Measurements from ENCODE around the gene CARNS1.

CARNS1 gene

DNA sequence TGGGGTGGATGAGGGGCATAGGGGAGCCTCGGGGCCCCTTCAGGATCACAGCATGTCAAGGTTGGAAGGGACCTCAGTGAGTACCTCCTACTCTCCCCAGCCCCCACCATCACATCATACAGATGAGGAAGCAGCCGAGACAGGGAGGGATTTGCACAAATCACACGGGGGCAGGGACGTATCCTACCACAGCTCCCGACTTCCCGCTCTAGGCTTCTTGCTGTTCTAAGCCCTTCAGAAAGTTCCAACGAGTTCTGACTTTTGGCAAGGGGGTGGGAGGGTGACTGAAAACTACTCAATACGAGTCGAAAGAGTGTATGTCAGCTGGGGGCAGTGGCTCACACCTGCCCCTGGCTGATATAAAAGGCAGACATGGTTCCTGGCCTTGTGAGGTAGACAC, 28.4 kb upstream of the CARNS1 start:
- Mint-ChIP-seq H3K27me3 (no peaks in the 10 kb centered on the region), H3K4me1 (peaks cover 30% of the 10 kb centered on the region), H3K27ac (no peak overlapping the region), H3K4me3 (no peak overlapping the region), H3K9me3 (no peaks in the 10 kb centered on the region), H3K36me3 (no peaks in the 10 kb centered on the region)
- ATAC-seq, result no peak

DNA sequence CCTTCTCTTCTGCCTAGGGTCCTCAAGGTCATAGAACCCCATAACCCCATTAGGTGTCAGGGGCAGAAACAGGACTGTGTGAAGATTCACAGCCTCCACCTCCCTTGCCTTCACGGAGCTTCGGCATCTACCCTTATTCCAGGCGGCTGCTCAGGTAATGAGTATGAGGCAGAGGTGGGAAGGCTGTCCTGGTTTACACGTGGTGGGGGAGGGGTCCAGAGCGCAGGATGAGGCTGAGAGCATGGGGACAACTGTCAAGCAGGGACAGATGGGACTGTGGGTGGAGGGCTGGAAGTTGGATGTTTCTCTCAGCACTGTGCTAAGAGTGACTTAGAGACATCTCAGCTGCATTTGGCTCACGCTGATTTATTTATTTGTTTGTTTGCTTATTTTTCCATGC, 28.0 kb upstream of the CARNS1 start:
- no peaks in the 10 kb centered on the region for H3K9me3 Mint-ChIP-seq
- H3K4me3 Mint-ChIP-seq, result no peak overlapping the region
- H3K27ac Mint-ChIP-seq, result no peak overlapping the region
- no peak for ATAC-seq
- H3K27me3 Mint-ChIP-seq, result no peaks in the 10 kb centered on the region
- H3K36me3 Mint-ChIP-seq, result no peaks in the 10 kb centered on the region
- peaks cover 30% of the 10 kb centered on the region for H3K4me1 Mint-ChIP-seq

DNA sequence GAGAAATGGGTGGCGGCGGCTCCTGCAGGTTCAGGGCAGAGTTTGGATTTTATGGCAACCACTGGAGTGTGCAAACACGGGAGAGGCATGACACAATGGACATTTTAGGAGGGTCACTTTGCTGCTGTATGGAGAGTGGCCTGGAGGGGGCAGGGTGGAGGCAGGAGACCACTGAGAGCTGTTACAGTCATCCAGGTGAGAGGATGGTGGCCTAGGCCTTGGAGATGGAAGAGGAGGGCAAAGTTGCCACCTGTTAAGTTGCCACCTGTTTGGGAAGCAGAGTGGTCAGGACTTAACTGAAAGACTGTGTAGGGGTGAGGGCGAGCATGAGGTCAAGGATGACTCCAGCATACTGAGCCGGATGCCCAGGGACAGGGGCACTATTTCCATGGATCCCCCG, 26.0 kb upstream of the CARNS1 start:
- Mint-ChIP-seq H3K4me3 (peak overlapping the region; percentile 37), H3K9me3 (no peaks in the 10 kb centered on the region), H3K4me1 (peaks cover 45% of the 10 kb centered on the region), H3K27me3 (no peaks in the 10 kb centered on the region), H3K27ac (peak overlapping the region; percentile 17), H3K36me3 (peaks cover 7% of the 10 kb centered on the region)
- ATAC-seq, result no peak

DNA sequence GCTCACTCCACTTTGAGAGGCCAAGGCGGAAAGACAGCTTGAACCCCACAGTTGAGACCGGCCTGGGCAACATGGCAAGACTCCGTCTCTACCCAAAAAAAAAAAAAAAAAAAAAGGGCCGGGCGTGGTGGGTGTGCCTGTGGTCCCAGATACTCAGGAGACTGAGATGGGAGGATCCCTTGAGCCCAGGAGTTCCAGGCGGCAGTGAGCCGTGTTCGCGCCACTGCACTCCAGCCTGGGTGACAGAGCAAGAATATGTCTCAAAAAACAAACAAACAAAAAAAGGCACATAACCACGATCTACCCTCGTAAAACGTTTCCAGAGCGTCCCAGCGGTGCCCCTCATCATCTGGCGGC, 24.6 kb upstream of the CARNS1 start:
- H3K27me3 Mint-ChIP-seq, result no peaks in the 10 kb centered on the region
- peaks cover 8% of the 10 kb centered on the region for H3K36me3 Mint-ChIP-seq
- H3K27ac Mint-ChIP-seq, result peak overlapping the region; percentile 85
- peaks cover 45% of the 10 kb centered on the region for H3K4me1 Mint-ChIP-seq
- ATAC-seq, result no peak
- no peaks in the 10 kb centered on the region for H3K9me3 Mint-ChIP-seq
- peak overlapping the region; percentile 92 for H3K4me3 Mint-ChIP-seq

DNA sequence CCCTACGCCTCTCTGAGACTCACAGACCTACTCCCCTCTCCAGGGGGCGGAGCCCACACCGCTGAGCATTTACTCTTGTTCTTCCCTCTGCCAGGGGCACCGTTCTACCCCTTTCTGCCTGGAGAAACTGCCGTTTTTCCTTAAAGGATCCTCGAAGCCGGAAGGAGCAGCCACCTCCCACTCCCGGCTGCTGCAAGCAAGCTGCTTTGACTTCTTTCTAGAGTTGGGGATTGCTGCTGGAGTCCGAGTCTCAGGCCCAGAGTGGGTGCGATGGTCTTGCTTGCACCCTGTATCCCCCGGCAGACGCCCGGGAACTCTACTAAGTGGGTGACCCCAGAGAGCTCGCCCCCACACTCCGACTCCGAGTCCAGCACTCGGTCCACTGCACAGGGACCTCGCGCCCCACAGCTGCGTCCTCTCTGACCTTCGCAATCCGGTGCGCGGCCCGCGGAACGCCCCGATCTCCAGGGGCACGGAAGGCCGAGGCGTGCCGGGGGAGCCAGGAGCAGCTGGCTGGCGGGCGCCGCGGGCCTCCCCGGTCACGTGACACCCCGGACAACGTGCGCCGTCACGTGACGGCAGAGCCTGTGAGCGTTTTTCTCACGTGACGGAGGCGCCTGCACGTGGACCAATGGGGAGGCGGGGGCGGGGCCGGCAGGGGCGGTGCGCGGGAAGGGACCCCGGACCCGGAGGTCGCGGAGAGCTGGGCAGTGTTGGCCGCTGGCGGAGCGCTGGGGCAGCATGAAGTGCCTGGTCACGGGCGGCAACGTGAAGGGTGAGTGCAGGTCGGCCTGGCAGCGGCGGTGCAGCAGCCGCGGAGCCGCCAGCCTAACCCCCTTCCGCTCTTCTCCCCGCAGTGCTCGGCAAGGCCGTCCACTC, 23.9 kb upstream of the CARNS1 start, which contains the start of gene RAD9A:
Gene RAD9A, plus strand, starts transcription at position 683 of the 879 bp plus-strand sequence. Its CDS starts 59 bp downstream, at position 742.
- Mint-ChIP-seq H3K27me3 (no peaks in the 10 kb centered on the region), H3K36me3 (peaks cover 14% of the 10 kb centered on the region), H3K4me1 (peaks cover 51% of the 10 kb centered on the region), H3K27ac (peak within 1 kb of the TSS; percentile 85), H3K4me3 (peak within 1 kb of the TSS; percentile 92), H3K9me3 (no peaks in the 10 kb centered on the region)
- ATAC-seq, result peak; percentile 91

DNA sequence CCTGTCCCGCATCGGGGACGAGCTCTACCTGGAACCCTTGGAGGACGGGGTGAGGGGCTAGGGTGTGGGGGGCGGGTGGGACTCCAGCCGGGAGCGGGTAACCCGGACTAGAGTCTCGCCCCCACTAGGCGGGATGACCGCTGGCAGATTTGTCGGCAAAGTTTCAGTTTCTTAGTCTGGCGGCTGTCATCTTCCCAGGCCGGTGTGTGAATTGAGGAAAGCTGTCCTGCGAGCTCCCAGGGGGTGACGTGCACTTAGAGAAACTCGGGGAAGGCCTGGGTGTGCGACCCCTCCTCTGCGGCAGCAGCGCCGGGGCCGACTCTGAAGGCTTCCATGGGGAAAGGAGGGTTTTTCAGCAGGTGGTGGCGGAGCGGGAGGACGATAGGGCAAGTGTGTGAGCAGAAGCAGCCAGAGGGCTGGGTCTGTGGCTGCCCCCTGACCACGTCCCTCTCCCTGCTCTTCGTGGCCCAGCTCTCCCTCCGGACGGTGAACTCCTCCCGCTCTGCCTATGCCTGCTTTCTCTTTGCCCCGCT, 23.2 kb upstream of the CARNS1 start:
- H3K9me3 Mint-ChIP-seq, result no peaks in the 10 kb centered on the region
- no peak for ATAC-seq
- H3K4me3 Mint-ChIP-seq, result peak overlapping the region; percentile 92
- no peaks in the 10 kb centered on the region for H3K27me3 Mint-ChIP-seq
- peak overlapping the region; percentile 85 for H3K27ac Mint-ChIP-seq
- peaks cover 19% of the 10 kb centered on the region for H3K36me3 Mint-ChIP-seq
- H3K4me1 Mint-ChIP-seq, result peaks cover 58% of the 10 kb centered on the region

DNA sequence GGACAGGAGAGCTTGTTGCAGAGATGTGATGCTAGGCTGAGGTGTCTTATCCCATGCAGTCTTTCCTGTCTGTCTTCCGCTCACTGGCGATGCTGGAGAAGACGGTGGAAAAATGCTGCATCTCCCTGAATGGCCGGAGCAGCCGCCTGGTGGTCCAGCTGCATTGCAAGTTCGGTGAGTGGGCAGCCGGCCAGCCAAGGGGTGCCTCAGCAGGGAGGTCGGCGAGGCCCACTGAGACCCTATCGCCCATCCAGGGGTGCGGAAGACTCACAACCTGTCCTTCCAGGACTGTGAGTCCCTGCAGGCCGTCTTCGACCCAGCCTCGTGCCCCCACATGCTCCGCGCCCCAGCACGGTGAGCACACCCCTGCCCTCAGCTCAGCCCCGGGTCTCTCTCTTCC, 22.0 kb upstream of the CARNS1 start:
- no peaks in the 10 kb centered on the region for H3K27me3 Mint-ChIP-seq
- H3K4me1 Mint-ChIP-seq, result peaks cover 68% of the 10 kb centered on the region
- H3K9me3 Mint-ChIP-seq, result no peaks in the 10 kb centered on the region
- H3K4me3 Mint-ChIP-seq, result peak overlapping the region; percentile 33
- H3K36me3 Mint-ChIP-seq, result peaks cover 29% of the 10 kb centered on the region
- ATAC-seq, result no peak
- no peak overlapping the region for H3K27ac Mint-ChIP-seq

DNA sequence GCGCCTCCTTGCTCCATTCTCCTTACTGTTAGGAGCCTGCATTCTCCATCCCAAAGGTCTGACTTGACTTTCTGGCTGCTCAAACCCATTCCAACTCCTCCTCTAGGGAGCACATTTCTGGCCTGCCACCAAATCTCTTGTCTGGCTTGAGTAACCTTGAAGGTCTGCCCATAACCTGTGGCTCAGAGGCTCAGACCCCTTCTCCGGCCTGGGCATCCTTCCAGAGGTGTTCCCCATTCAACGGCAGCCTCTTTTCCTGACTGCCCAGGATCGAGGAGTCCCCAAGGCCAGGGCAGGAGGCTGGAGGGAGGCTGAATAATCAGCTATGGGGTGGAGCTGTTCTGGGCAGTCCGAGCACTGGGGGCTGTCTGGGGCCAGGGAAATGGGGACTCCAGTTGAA, 21.5 kb upstream of the CARNS1 start:
- Mint-ChIP-seq H3K27ac (no peak overlapping the region), H3K4me3 (peak overlapping the region; percentile 33), H3K4me1 (peaks cover 66% of the 10 kb centered on the region)

DNA sequence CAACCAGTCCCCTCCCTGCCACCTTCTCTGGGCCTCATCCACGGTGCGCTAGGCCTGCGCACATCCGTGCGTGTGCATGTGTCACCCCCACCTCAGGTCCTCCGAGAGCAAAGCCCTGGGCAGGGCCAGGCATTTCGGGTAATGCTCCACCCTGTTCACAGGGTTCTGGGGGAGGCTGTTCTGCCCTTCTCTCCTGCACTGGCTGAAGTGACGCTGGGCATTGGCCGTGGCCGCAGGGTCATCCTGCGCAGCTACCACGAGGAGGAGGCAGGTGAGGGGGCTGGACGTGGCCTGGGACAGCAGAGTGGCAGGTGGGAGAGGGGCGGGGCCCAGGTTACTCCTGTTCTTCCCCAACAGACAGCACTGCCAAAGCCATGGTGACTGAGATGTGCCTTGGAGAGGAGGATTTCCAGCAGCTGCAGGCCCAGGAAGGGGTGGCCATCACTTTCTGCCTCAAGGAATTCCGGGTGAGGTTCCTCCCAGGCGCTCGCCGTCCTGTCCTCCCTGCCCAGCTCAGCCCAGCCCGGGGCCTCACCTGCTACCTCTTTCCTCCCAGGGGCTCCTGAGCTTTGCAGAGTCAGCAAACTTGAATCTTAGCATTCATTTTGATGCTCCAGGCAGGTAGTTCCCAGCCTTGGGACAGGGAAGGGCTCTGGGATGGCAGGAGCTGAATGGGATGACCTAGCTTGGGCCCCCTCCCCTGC, 19.8 kb upstream of the CARNS1 start:
- ATAC-seq, result no peak
- Mint-ChIP-seq H3K27me3 (no peaks in the 10 kb centered on the region), H3K9me3 (no peaks in the 10 kb centered on the region), H3K4me3 (no peak overlapping the region), H3K27ac (peak overlapping the region; percentile 30), H3K4me1 (peaks cover 63% of the 10 kb centered on the region), H3K36me3 (peaks cover 37% of the 10 kb centered on the region)

More for the DNA sequence above, 21.5 kb upstream of the CARNS1 start:
- no peaks in the 10 kb centered on the region for H3K9me3 Mint-ChIP-seq
- H3K36me3 Mint-ChIP-seq, result peaks cover 32% of the 10 kb centered on the region
- H3K27me3 Mint-ChIP-seq, result no peaks in the 10 kb centered on the region
- no peak for ATAC-seq

DNA sequence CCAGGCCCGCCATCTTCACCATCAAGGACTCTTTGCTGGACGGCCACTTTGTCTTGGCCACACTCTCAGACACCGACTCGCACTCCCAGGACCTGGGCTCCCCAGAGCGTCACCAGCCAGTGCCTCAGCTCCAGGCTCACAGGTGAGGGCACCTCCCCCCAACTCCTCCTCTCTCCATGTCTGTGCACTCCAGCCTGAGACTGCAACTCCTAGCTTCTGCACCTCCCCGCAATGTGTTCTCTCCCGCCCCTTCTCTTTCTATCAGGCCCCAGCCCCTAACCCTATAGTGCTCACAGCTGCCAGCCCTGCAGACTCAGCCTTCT, 19.3 kb upstream of the CARNS1 start:
- peak overlapping the region; percentile 30 for H3K27ac Mint-ChIP-seq
- H3K4me3 Mint-ChIP-seq, result no peak overlapping the region
- peaks cover 38% of the 10 kb centered on the region for H3K36me3 Mint-ChIP-seq
- ATAC-seq, result no peak
- no peaks in the 10 kb centered on the region for H3K9me3 Mint-ChIP-seq
- peaks cover 61% of the 10 kb centered on the region for H3K4me1 Mint-ChIP-seq
- H3K27me3 Mint-ChIP-seq, result no peaks in the 10 kb centered on the region

DNA sequence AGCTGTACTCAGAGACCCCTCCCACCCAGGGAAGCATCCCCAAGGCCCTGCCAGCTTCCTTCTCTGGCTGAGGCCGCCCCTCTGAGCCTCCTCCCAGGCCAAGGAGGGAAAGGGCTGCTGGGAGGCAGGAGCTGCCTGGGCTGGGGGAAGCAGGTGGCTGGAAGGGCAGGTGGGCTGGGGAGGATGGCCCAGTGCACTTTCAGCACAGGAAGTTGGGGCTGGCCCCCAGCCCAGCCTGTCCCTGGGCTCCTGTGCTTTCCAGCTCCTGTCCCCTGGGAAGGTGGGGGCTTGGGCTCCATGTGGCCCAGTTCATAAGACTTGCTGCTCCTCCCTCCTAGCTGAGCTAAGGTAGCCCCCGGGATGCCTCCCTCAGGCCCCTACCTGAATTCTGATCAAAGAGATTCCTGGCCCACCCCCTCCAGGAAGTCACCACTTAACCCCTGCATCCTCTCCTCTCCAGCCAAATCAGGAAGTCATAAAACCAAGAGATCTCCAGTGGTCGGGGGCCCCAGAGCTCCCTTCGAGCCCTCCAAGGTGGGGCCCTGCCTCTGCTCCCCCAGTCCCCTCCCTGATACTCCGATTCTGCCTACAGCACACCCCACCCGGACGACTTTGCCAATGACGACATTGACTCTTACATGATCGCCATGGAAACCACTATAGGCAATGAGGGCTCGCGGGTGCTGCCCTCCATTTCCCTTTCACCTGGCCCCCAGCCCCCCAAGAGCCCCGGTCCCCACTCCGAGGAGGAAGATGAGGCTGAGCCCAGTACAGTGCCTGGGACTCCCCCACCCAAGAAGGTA, 18.7 kb upstream of the CARNS1 start:
- Mint-ChIP-seq H3K36me3 (peaks cover 38% of the 10 kb centered on the region), H3K27ac (peak overlapping the region; percentile 30), H3K27me3 (no peaks in the 10 kb centered on the region), H3K4me1 (peaks cover 57% of the 10 kb centered on the region), H3K4me3 (no peak overlapping the region), H3K9me3 (no peaks in the 10 kb centered on the region)
- ATAC-seq, result no peak

DNA sequence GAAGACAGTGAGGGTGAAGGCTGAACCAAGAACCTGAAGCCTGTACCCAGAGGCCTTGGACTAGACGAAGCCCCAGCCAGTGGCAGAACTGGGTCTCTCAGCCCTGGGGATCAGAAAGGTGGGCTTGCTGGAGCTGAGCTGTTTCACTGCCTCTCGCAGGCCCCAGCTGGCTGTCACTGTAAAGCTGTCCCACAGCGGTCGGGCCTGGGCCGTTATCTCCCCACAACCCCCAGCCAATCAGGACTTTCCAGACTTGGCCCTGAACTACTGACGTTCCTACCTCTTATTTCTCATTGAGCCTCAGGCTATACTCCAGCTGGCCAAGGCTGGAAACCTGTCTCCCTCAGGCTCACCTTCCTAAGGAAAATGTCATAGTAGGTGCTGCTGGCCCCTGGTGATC, 17.9 kb upstream of the CARNS1 start:
- no peak for ATAC-seq
- no peak overlapping the region for H3K27ac Mint-ChIP-seq
- no peaks in the 10 kb centered on the region for H3K27me3 Mint-ChIP-seq
- H3K9me3 Mint-ChIP-seq, result no peaks in the 10 kb centered on the region
- peaks cover 52% of the 10 kb centered on the region for H3K4me1 Mint-ChIP-seq
- H3K4me3 Mint-ChIP-seq, result no peak overlapping the region
- H3K36me3 Mint-ChIP-seq, result peaks cover 38% of the 10 kb centered on the region

DNA sequence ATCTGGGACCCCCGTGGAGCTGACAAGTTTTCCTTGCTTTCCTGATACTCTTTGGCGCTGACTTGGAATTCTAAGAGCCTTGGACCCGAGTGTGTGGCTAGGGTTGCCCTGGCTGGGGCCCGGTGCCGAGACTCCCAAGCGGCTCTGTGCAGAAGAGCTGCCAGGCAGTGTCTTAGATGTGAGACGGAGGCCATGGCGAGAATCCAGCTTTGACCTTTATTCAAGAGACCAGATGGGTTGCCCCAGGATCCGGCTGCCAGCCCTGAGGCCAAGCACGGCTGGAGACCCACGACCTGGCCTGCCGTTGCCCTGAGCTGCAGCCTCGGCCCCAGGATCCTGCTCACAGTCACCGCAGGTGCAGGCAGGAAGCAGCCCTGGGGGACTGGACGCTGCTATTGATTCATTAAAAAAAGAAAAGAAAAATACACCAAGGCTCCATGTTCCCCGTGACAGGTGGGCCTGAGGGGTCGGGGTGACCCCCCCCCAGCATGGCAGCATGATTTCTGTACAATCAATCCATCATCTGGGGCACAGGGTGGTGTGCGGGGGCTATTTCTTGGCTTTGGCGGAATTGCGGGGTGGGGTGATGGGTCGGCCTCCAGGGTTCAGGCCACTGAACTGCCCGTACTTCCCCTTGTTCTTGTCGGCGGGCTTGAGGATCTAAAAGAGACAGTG, 17.4 kb upstream of the CARNS1 start:
- no peak overlapping the region for H3K27ac Mint-ChIP-seq
- no peak for ATAC-seq
- H3K4me3 Mint-ChIP-seq, result no peak overlapping the region
- peaks cover 38% of the 10 kb centered on the region for H3K36me3 Mint-ChIP-seq
- H3K9me3 Mint-ChIP-seq, result no peaks in the 10 kb centered on the region
- peaks cover 48% of the 10 kb centered on the region for H3K4me1 Mint-ChIP-seq
- H3K27me3 Mint-ChIP-seq, result no peaks in the 10 kb centered on the region

DNA sequence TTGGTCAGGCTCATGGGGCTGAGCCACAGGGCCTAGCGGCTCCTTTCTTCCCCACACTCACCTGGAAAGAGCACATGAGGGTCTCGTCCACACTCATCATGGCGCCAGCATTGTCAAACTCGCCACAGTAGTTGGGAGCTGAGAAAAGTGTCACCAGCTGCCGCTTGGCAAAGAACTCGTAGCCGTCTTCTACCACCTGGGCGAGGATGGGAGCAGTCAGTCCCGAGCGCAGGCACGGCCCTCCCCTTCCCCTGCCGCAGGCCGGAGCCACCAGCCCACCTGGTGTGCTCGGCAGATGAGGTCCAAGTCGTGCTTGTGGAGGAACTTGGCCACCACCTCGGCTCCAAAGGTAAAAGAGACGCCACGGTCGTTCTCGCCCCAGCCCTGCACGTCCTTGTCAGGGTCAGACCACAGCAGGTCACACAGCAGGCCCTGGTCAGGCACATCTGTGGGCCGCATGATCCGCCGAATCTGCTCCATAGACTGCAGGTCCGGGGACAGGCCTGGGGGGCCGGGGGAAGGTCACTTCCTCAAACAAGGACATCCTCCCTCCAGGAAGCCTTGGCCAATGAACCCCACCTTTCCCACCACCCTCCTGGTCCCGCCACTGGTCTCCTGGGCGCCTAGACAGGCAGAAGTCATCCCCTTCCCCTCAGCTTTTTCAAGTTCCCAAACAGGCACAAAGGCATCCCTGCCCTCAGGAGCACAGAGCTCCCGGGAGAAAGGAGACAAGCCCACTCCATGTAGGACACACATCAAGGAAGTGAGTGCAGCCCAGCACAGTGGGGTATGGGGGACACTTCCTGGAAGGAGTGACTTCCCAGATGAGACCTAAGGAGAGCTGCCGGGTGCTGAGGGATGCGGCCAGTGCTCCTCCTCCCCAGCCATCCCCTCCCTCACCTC, 16.6 kb upstream of the CARNS1 start:
- peaks cover 46% of the 10 kb centered on the region for H3K4me1 Mint-ChIP-seq
- H3K27me3 Mint-ChIP-seq, result no peaks in the 10 kb centered on the region
- ATAC-seq, result no peak
- peaks cover 34% of the 10 kb centered on the region for H3K36me3 Mint-ChIP-seq
- no peaks in the 10 kb centered on the region for H3K9me3 Mint-ChIP-seq
- no peak overlapping the region for H3K27ac Mint-ChIP-seq
- peak overlapping the region; percentile 12 for H3K4me3 Mint-ChIP-seq

All from stimulated activated memory B cell treated with anti-CD40 and anti-IgM and Interleukin-4, amounts not matched to agents 10 μg/mL and 1 μg/mL and 100 μg/mL, for 72 hours (primary cell).